HepG2 (cell line): ENCODE data around the gene E2F8. TPM values are rescaled to one million over a fixed set of nuclear protein-coding genes. Genes with fewer than 3 reads are reported as not detected.

Experiments
- ATAC-seq: fragments of 200-7000 bp; cut with Tn5 transposase; 3 replicates; pipeline ENCODE4 v1.9.1; 2020; ENCODE audit warnings: mild to moderate bottlenecking, moderate library complexity
- BruUV-seq: library from RNA; stranded (reverse); fragments of 400-500 nt; replicated peaks from 2 replicates; lab custom pipeline; 2021; lab: Mats Ljungman, UMichigan
- CTCF ChIA-PET: fragments of 300-600 bp; formaldehyde crosslinking; extraction: SDS; loops from one replicate; lab custom pipeline; 2021; ENCODE audit warnings: low total read pairs, inconsistent platforms, low intra/inter-chr PET ratio; lab: Yijun Ruan, JAX
- POLR2A ChIA-PET: fragments of 350-600 bp; sonication (Branson Sonifier 250); formaldehyde crosslinking; loops from one replicate; lab custom pipeline; 2020; ENCODE audit warnings: antibody characterized with exemption, inconsistent platforms; lab: Yijun Ruan, JAX
- DNase-seq: peaks from one replicate; pipeline ENCODE4 v3.0.0-alpha.2; 2015; ENCODE audit warnings: low spot score
- FAIRE-seq: peaks from 3 replicates; lab custom pipeline; 2011; peaks lifted over from hg19 to GRCh38; lab: Jason Lieb, UNC
- H2AFZ ChIP-seq: one replicate; pipeline ENCODE4 v1.6.1; 2011; ENCODE audit warnings: low read length, inconsistent platforms
- H3K27ac ChIP-seq: fragments of 300-600 bp; 3 replicates; pipeline ENCODE4 v1.8.0; 2011; ENCODE audit warnings: mixed run types, mild to moderate bottlenecking, mixed read lengths, low read length, inconsistent platforms; ENCODE audit not compliant: insufficient read depth; ENCODE audit errors: extremely low read length
- H3K27me3 ChIP-seq, 2 experiments: fragments of 200-600 bp in 1 of 2; 2 replicates in 1 of 2; 3 replicates in 1 of 2; pipeline versions ENCODE4 v1.6.0 to v1.8.0; 2011; ENCODE audit warnings: low read length in 2 of 2, mild to moderate bottlenecking in 2 of 2, moderate library complexity in 2 of 2, inconsistent platforms in 1 of 2; ENCODE audit not compliant: insufficient read depth in 2 of 2, control insufficient read depth in 1 of 2
- H3K36me3 ChIP-seq, 2 experiments: fragments of 200-600 bp in 1 of 2; replicated peaks in 1 of 2; 2 replicates in 1 of 2; 3 replicates in 1 of 2; pipeline versions ENCODE4 v1.5.1 to v1.8.0; 2011; ENCODE audit warnings: low read length in 2 of 2, inconsistent platforms in 1 of 2; ENCODE audit not compliant: insufficient read depth in 2 of 2, control insufficient read depth in 1 of 2
- H3K4me1 ChIP-seq: 2 replicates; pipeline ENCODE4 v1.5.1; 2012; ENCODE audit warnings: low read length, inconsistent platforms; ENCODE audit not compliant: insufficient read depth
- H3K4me2 ChIP-seq: 2 replicates; pipeline ENCODE4 v1.6.0; 2011; ENCODE audit warnings: low read depth, low read length, inconsistent platforms
- H3K4me3 ChIP-seq, 3 experiments: fragments of 200-600 bp in 1 of 3; sonication (generic), shearing (Covaris generic) in 1 of 3; replicated peaks in 1 of 3; 2 replicates each; pipeline ENCODE4 v1.5.1; 2011 to 2016; ENCODE audit warnings: low read length in 3 of 3, inconsistent platforms in 2 of 3, low read depth in 2 of 3, mild to moderate bottlenecking in 2 of 3, control low read depth in 1 of 3, mixed read lengths in 1 of 3; ENCODE audit not compliant: insufficient read depth in 1 of 3
- H3K79me2 ChIP-seq: one replicate; pipeline ENCODE4 v1.6.1; 2011; ENCODE audit warnings: low read length, inconsistent platforms; ENCODE audit not compliant: insufficient read depth
- H3K9ac ChIP-seq: 2 replicates; pipeline ENCODE4 v1.6.0; 2011; ENCODE audit warnings: mild to moderate bottlenecking, low read depth, low read length, inconsistent platforms; ENCODE audit not compliant: insufficient read depth
- H3K9me3 ChIP-seq: 2 replicates; pipeline ENCODE4 v1.5.1; 2012; ENCODE audit warnings: mild to moderate bottlenecking, low read length
- H4K20me1 ChIP-seq: 2 replicates; pipeline ENCODE4 v1.6.0; 2011; ENCODE audit warnings: inconsistent platforms, mild to moderate bottlenecking, low read length, moderate library complexity; ENCODE audit not compliant: insufficient read depth
- KDM1A ChIP-seq: IDR thresholded peaks from 2 replicates; pipeline ENCODE4 v1.6.1; 2016; ENCODE audit warnings: missing compliant biosample characterization
- KDM3A ChIP-seq: IDR thresholded peaks from 2 replicates; pipeline ENCODE4 v1.6.1; 2018; ENCODE audit warnings: low read depth, missing compliant biosample characterization
- WIZ ChIP-seq: sonication (generic); formaldehyde crosslinking; IDR thresholded peaks from 2 replicates; pipeline ENCODE4 v1.5.1; 2020; ENCODE audit warnings: mild to moderate bottlenecking, missing genetic modification reagents
- ZNF772 ChIP-seq: sonication (generic); formaldehyde crosslinking; IDR thresholded peaks from 2 replicates; pipeline ENCODE4 v1.5.0; 2020; ENCODE audit warnings: mild to moderate bottlenecking, missing genetic modification reagents
- WGBS: methylation state at CpG from one replicate; pipeline ENCODE4 v1.1.6; 2017; ENCODE audit warnings: low lambda C conversion rate; 5-methylcytosine and 5-hydroxymethylcytosine counted together
- in situ Hi-C: cut with HindIII; loops from 2 replicates; pipeline ENCODE4 v1.10.0; 2017; ENCODE audit warnings: low pct_unique_long_range_greater_than_20kb; ENCODE audit not compliant: extremely low pct_ligation_motif_present
- intact Hi-C: fragments of 100-400 bp; cut with micrococcal nuclease; formaldehyde crosslinking; loops from one replicate; pipeline ENCODE4 v1.10.0; 2022; ENCODE audit not compliant: unreplicated experiment
- polyA plus RNA-seq, 8 experiments: library from polyadenylated mRNA; depleted of rRNA in 3 of 8; stranded (reverse) in 7 of 8; unstranded in 1 of 8; fragments of >200 nt; fragmentation: Illumina TruSeq in 4 of 8; extraction: Trizol in 4 of 8; gene quantifications; 2 replicates each; pipeline versions ENCODE4 v1.2.1 to v1.2.3, GENCODE V29; 2011 to 2016; ENCODE audit warnings: low read depth in 4 of 8, missing spikeins in 1 of 8, mixed read lengths in 1 of 8; ENCODE audit not compliant: insufficient read depth in 1 of 8
- total RNA-seq, 5 experiments: library from RNA; depleted of rRNA; stranded (reverse); fragments of >200 nt; fragmentation: Illumina TruSeq; extraction: Trizol; gene quantifications; 2 replicates each; pipeline ENCODE4 v1.2.3, GENCODE V29; 2016; ENCODE audit warnings: low read depth in 1 of 5
- TF ChIP-seq, protein P1 (sequence below): sonication (generic); formaldehyde crosslinking; IDR thresholded peaks from 2 replicates; pipeline ENCODE4 v1.4.0; 2020; ENCODE audit warnings: missing genetic modification reagents, borderline replicate concordance

Gene E2F8
- total and polyA plus RNA-seq, 2 of the 13 experiments (the other 11 are each of a cell fraction or from before 2014, with no cell fraction given) = 3.3 to 8.9 TPM

DNA sequence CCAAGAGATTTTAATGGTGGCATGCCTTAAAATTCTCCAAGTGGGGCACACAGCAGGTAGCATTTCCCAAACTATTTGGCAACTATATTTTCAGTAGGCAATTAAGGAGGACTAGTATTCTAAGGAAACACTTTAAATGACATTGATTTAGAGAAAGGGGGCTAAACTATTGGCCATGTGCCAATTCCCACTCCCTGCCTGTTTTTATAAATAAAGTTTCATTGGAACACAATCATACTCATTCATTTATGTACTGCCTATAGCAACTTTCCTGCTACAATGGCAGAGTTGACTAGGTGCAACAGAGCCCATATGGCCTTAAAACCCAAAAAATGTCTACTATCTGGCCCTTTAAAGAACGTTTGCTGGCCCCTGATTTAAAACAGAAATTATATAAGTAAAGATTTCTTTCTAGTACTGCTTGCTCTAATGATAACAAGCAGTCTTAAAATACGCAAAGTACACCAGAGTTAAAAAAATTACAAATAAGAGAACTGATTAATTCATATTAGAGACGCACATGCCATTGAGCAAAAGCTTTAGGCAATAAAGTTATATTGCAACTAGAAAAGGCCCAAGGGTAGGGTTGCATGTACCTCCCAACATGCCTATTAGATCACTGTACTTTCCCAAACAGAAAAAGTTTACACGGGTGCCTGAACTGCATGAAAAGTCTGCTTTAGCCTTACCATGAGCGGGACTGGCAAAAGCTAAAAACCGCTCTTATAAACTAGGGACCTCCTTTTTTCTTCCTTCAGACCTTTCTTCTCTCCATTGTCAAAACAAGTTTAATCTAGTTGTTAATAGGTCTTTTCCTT is 14.2 kb downstream of the E2F8 start:
- H3K4me3 ChIP-seq = no peak overlapping the region
- 95% methylated on average over 6 of the region's 6 CpGs for WGBS
- no peak for ATAC-seq
- CTCF ChIA-PET = no interaction called here
- H3K36me3 ChIP-seq = peaks cover 0 to 9% of the 10 kb centered on the region in 2 experiments; a peak in 4 of 5 replicates
- POLR2A ChIA-PET = no interaction called here
- no peaks in the 10 kb centered on the region for H4K20me1 ChIP-seq
- H3K27me3 ChIP-seq = no peaks in the 10 kb centered on the region; a peak in 1 of 5 replicates
- no peak overlapping the region for H3K27ac ChIP-seq
- in situ Hi-C loops (no loop called here), intact Hi-C loops (no loop called here)
- no peak for FAIRE-seq
- no peaks in the 10 kb centered on the region for H3K9me3 ChIP-seq
- H3K4me2 ChIP-seq = no peak overlapping the region
- H2AFZ ChIP-seq = no peak overlapping the region
- no peak for DNase-seq
- TF ChIP-seq, protein P1, sequence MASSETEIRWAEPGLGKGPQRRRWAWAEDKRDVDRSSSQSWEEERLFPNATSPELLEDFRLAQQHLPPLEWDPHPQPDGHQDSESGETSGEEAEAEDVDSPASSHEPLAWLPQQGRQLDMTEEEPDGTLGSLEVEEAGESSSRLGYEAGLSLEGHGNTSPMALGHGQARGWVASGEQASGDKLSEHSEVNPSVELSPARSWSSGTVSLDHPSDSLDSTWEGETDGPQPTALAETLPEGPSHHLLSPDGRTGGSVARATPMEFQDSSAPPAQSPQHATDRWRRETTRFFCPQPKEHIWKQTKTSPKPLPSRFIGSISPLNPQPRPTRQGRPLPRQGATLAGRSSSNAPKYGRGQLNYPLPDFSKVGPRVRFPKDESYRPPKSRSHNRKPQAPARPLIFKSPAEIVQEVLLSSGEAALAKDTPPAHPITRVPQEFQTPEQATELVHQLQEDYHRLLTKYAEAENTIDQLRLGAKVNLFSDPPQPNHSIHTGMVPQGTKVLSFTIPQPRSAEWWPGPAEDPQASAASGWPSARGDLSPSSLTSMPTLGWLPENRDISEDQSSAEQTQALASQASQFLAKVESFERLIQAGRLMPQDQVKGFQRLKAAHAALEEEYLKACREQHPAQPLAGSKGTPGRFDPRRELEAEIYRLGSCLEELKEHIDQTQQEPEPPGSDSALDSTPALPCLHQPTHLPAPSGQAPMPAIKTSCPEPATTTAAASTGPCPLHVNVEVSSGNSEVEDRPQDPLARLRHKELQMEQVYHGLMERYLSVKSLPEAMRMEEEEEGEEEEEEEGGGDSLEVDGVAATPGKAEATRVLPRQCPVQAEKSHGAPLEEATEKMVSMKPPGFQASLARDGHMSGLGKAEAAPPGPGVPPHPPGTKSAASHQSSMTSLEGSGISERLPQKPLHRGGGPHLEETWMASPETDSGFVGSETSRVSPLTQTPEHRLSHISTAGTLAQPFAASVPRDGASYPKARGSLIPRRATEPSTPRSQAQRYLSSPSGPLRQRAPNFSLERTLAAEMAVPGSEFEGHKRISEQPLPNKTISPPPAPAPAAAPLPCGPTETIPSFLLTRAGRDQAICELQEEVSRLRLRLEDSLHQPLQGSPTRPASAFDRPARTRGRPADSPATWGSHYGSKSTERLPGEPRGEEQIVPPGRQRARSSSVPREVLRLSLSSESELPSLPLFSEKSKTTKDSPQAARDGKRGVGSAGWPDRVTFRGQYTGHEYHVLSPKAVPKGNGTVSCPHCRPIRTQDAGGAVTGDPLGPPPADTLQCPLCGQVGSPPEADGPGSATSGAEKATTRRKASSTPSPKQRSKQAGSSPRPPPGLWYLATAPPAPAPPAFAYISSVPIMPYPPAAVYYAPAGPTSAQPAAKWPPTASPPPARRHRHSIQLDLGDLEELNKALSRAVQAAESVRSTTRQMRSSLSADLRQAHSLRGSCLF (CRISPR knock-in tag) = no peak
- TF ChIP-seq KDM1A (CRISPR knock-in tag) (no peak), KDM3A (CRISPR knock-in tag) (no peak), WIZ (CRISPR knock-in tag) (no peak), ZNF772 (no peak)
- H3K79me2 ChIP-seq = no peaks in the 10 kb centered on the region
- no TSS peak for BruUV-seq
- H3K4me1 ChIP-seq = no peaks in the 10 kb centered on the region
- no peak overlapping the region for H3K9ac ChIP-seq
